GM21619 (cell line): Measurements from ENCODE around the gene C3orf52.
"Not testable (repeated sequence)": the region's sequence is repeated elsewhere in the genome, so short reads cannot be mapped to it uniquely, and the experiment has no call there.

Source experiments
- ATAC-seq: cut with Tn5 transposase; IDR thresholded peaks from one replicate; pipeline ENCODE4 v1.9.1; 2021; ENCODE audit not compliant: unreplicated experiment

C3orf52 gene

GRCh38 chr3:112086076-112086854 lies at the start of gene C3orf52:
Gene C3orf52, plus strand, starts transcription at chr3:112086389. Its CDS starts 19 bp downstream, at chr3:112086408.
- peak; percentile 86 for ATAC-seq

GRCh38 chr3:112037194-112037593 lies 49.0 kb upstream of the C3orf52 start:
- ATAC-seq: not testable (repeated sequence)

- ATAC-seq: no peak
Measured at GRCh38 chr3:112038863-112039262, 47.3 kb upstream of the C3orf52 start.

- ATAC-seq: no peak
Measured at GRCh38 chr3:112041321-112041720, 44.9 kb upstream of the C3orf52 start.

- no peak for ATAC-seq
Measured at GRCh38 chr3:112042842-112043280, 43.3 kb upstream of the C3orf52 start.

GRCh38 chr3:112043621-112044201 lies 42.5 kb upstream of the C3orf52 start:
- peak; percentile 94 for ATAC-seq

- ATAC-seq: no peak
Measured at GRCh38 chr3:112046599-112046998, 39.6 kb upstream of the C3orf52 start.

GRCh38 chr3:112047264-112047663 lies 38.9 kb upstream of the C3orf52 start:
- ATAC-seq: no peak

- no peak for ATAC-seq
Measured at GRCh38 chr3:112048911-112049310, 37.3 kb upstream of the C3orf52 start.

GRCh38 chr3:112053229-112053628 lies 33.0 kb upstream of the C3orf52 start:
- no peak for ATAC-seq

GRCh38 chr3:112056451-112056929 lies 29.7 kb upstream of the C3orf52 start:
- ATAC-seq: no peak

GRCh38 chr3:112059497-112059896 lies 26.7 kb upstream of the C3orf52 start:
- ATAC-seq: no peak

- no peak for ATAC-seq
Measured at GRCh38 chr3:112061152-112061551, 25.0 kb upstream of the C3orf52 start.

- not testable (repeated sequence) for ATAC-seq
Measured at GRCh38 chr3:112072387-112073060, 13.7 kb upstream of the C3orf52 start.

- no peak for ATAC-seq
Measured at GRCh38 chr3:112074006-112074405, 12.2 kb upstream of the C3orf52 start.

GRCh38 chr3:112074616-112075497 lies 11.3 kb upstream of the C3orf52 start:
- ATAC-seq: peak; percentile 94

GRCh38 chr3:112078125-112079083 lies 7.8 kb upstream of the C3orf52 start:
- no peak for ATAC-seq

- no peak for ATAC-seq
Measured at GRCh38 chr3:112083239-112083638, 3.0 kb upstream of the C3orf52 start.

GRCh38 chr3:112084980-112085705 lies 1.0 kb upstream of the C3orf52 start:
- no peak for ATAC-seq
